Measurements from ENCODE around the gene LEF1. TPM values are rescaled to one million over a fixed set of nuclear protein-coding genes. Genes with fewer than 3 reads are reported as not detected.

LEF1 gene
- total and polyA plus RNA-seq, 9 of the 15 experiments (the other 6 are each of a cell fraction or from before 2014, with no cell fraction given) = 15.1 to 81.1 (median 29.7) TPM

GRCh38 chr4:108114503-108114902, 54.2 kb downstream of the LEF1 start (continued):
- TF ChIP-seq CBX3 (IDR thresholded peaks at IDR 0.05; ENCODE audit: borderline replicate concordance in 1 of 2, low read length in 2 of 2) (0 out of 3 replicates have a peak, but pooled peaks of 1 of the 2 experiments have one; percentile 15), VEZF1 (CRISPR knock-in tag; IDR thresholded peaks at IDR 0.05) (peak; percentile 6; the same call in 1 of the 2 replicates), SIN3A (IDR thresholded peaks at IDR 0.05; ENCODE audit: borderline replicate concordance in 2 of 2, control insufficient read depth in 1 of 2, low read depth in 2 of 2, low read length in 2 of 2) (no peak), ZBTB12 (CRISPR knock-in tag; IDR thresholded peaks at IDR 0.05) (no peak), NCOA1 (IDR thresholded peaks at IDR 0.05; ENCODE audit: low read depth) (no peak), DNMT1 (IDR thresholded peaks at IDR 0.05) (no peak), YBX1 (IDR thresholded peaks at IDR 0.05) (no peak), HBP1 (CRISPR knock-in tag; IDR thresholded peaks at IDR 0.05) (no peak), ZNF23 (CRISPR knock-in tag; IDR thresholded peaks at IDR 0.05) (no peak), C11orf30 (IDR thresholded peaks at IDR 0.05; ENCODE audit: low read depth) (no peak), TCF15 (CRISPR knock-in tag; IDR thresholded peaks at IDR 0.05) (no peak), ZNF12 (CRISPR knock-in tag; IDR thresholded peaks at IDR 0.05) (no peak), CBFA2T3 (IDR thresholded peaks at IDR 0.05) (peak; percentile 98), NFATC3 (IDR thresholded peaks at IDR 0.05) (peak; percentile 50; the same call in 1 of the 2 replicates), FOXK2 (conservative IDR thresholded peaks at IDR 0.05 in 1 of 2, IDR thresholded peaks at IDR 0.05 in 1 of 2; ENCODE audit: low read depth in 2 of 2) (peak; percentile 81 to 88), FOXM1 (IDR thresholded peaks at IDR 0.05; ENCODE audit: low read depth) (peak; percentile 88), FOXM1 (CRISPR knock-in tag; IDR thresholded peaks at IDR 0.05; ENCODE audit: low read depth) (no peak), SLC30A9 (CRISPR knock-in tag; IDR thresholded peaks at IDR 0.05) (no peak), MECOM (CRISPR knock-in tag; IDR thresholded peaks at IDR 0.05) (no peak), SRF (CRISPR knock-in tag; IDR thresholded peaks at IDR 0.05) (no peak)

All from K562 (cell line).